ENCODE results near the gene RASL11B.

Gene RASL11B

GRCh38 chr4:52877036-52877435, 14.9 kb downstream of the RASL11B start:
- Histone ChIP-seq H3K9ac (ENCODE audit: low read depth, low read length) (no peak overlapping the region), H3K36me3 (ENCODE audit: insufficient read depth, low read length) (no peaks in the 10 kb centered on the region), H3K4me1 (ENCODE audit: insufficient read depth, low read length) (peaks cover 41% of the 10 kb centered on the region), H3K4me3 (ENCODE audit: low read length) (no peak overlapping the region), H3K9me3 (ENCODE audit: insufficient read depth, low read depth, low read length) (no peaks in the 10 kb centered on the region), H3K27ac (ENCODE audit: low read depth, low read length) (no peak overlapping the region), H3K27me3 (ENCODE audit: insufficient read depth, low read length) (no peaks in the 10 kb centered on the region)
- 90% methylated on average over 2 of the region's 2 CpGs for WGBS

- peaks cover 38% of the 10 kb centered on the region for H3K4me1 ChIP-seq (ENCODE audit: insufficient read depth, low read length)
- 61% methylated on average over 6 of the region's 6 CpGs for WGBS
- H3K4me3 ChIP-seq (ENCODE audit: low read length): no peak overlapping the region
- no peak overlapping the region for H3K9ac ChIP-seq (ENCODE audit: low read depth, low read length)
- H3K27me3 ChIP-seq (ENCODE audit: insufficient read depth, low read length): no peaks in the 10 kb centered on the region
- H3K27ac ChIP-seq (ENCODE audit: low read depth, low read length): no peak overlapping the region
- no peaks in the 10 kb centered on the region for H3K36me3 ChIP-seq (ENCODE audit: insufficient read depth, low read length)
- H3K9me3 ChIP-seq (ENCODE audit: insufficient read depth, low read depth, low read length): no peaks in the 10 kb centered on the region
Measured at GRCh38 chr4:52877694-52878093, 15.6 kb downstream of the RASL11B start.

GRCh38 chr4:52879471-52879870, 17.4 kb downstream of the RASL11B start:
- Histone ChIP-seq H3K27ac (ENCODE audit: low read depth, low read length) (no peak overlapping the region), H3K4me1 (ENCODE audit: insufficient read depth, low read length) (peaks cover 35% of the 10 kb centered on the region), H3K9ac (ENCODE audit: low read depth, low read length) (no peak overlapping the region), H3K4me3 (ENCODE audit: low read length) (no peak overlapping the region), H3K27me3 (ENCODE audit: insufficient read depth, low read length) (no peaks in the 10 kb centered on the region), H3K9me3 (ENCODE audit: insufficient read depth, low read depth, low read length) (no peaks in the 10 kb centered on the region), H3K36me3 (ENCODE audit: insufficient read depth, low read length) (no peaks in the 10 kb centered on the region)
- WGBS: 85% methylated on average over 3 of the region's 3 CpGs

- H3K4me3 ChIP-seq (ENCODE audit: low read length): no peak overlapping the region
- H3K9me3 ChIP-seq (ENCODE audit: insufficient read depth, low read depth, low read length): peaks cover 3% of the 10 kb centered on the region
- peaks cover 28% of the 10 kb centered on the region; the same call in 1 of the 2 replicates for H3K4me1 ChIP-seq (ENCODE audit: insufficient read depth, low read length)
- no peak overlapping the region for H3K9ac ChIP-seq (ENCODE audit: low read depth, low read length)
- 94% methylated on average over 1 of the region's 1 CpG for WGBS
- H3K36me3 ChIP-seq (ENCODE audit: insufficient read depth, low read length): no peaks in the 10 kb centered on the region
- H3K27ac ChIP-seq (ENCODE audit: low read depth, low read length): no peak overlapping the region
- H3K27me3 ChIP-seq (ENCODE audit: insufficient read depth, low read length): no peaks in the 10 kb centered on the region
Measured at GRCh38 chr4:52880994-52881393, 18.9 kb downstream of the RASL11B start.

GRCh38 chr4:52883183-52883621, 21.1 kb downstream of the RASL11B start:
- WGBS: 22% methylated on average over 4 of the region's 4 CpGs
- Histone ChIP-seq H3K27me3 (ENCODE audit: insufficient read depth, low read length) (no peaks in the 10 kb centered on the region), H3K27ac (ENCODE audit: low read depth, low read length) (peak overlapping the region; percentile 78)

GRCh38 chr4:52883707-52884669, 21.9 kb downstream of the RASL11B start:
- no peak overlapping the region for H3K4me3 ChIP-seq (ENCODE audit: low read length)
- no peaks in the 10 kb centered on the region for H3K27me3 ChIP-seq (ENCODE audit: insufficient read depth, low read length)
- H3K9me3 ChIP-seq (ENCODE audit: insufficient read depth, low read depth, low read length): peaks cover 17% of the 10 kb centered on the region
- H3K27ac ChIP-seq (ENCODE audit: low read depth, low read length): peak overlapping the region; percentile 78
- H3K9ac ChIP-seq (ENCODE audit: low read depth, low read length): no peak overlapping the region
- peaks cover 14% of the 10 kb centered on the region; the same call in 1 of the 2 replicates for H3K4me1 ChIP-seq (ENCODE audit: insufficient read depth, low read length)
- 93% methylated on average over 4 of the region's 4 CpGs for WGBS
- H3K36me3 ChIP-seq (ENCODE audit: insufficient read depth, low read length): no peaks in the 10 kb centered on the region

More at GRCh38 chr4:52883183-52883621, 21.1 kb downstream of the RASL11B start:
- Histone ChIP-seq H3K4me3 (ENCODE audit: low read length) (no peak overlapping the region), H3K36me3 (ENCODE audit: insufficient read depth, low read length) (no peaks in the 10 kb centered on the region), H3K9me3 (ENCODE audit: insufficient read depth, low read depth, low read length) (peaks cover 17% of the 10 kb centered on the region), H3K4me1 (ENCODE audit: insufficient read depth, low read length) (peaks cover 19% of the 10 kb centered on the region; the same call in 1 of the 2 replicates), H3K9ac (ENCODE audit: low read depth, low read length) (no peak overlapping the region)

- H3K27ac ChIP-seq (ENCODE audit: low read depth, low read length): no peak overlapping the region
- H3K4me1 ChIP-seq (ENCODE audit: insufficient read depth, low read length): peaks cover 14% of the 10 kb centered on the region; the same call in 1 of the 2 replicates
- H3K9ac ChIP-seq (ENCODE audit: low read depth, low read length): no peak overlapping the region
- H3K4me3 ChIP-seq (ENCODE audit: low read length): no peak overlapping the region
- peaks cover 17% of the 10 kb centered on the region for H3K9me3 ChIP-seq (ENCODE audit: insufficient read depth, low read depth, low read length)
- H3K36me3 ChIP-seq (ENCODE audit: insufficient read depth, low read length): no peaks in the 10 kb centered on the region
- no peaks in the 10 kb centered on the region for H3K27me3 ChIP-seq (ENCODE audit: insufficient read depth, low read length)
- WGBS: 93% methylated on average over 2 of the region's 2 CpGs
Measured at GRCh38 chr4:52884994-52885393, 22.9 kb downstream of the RASL11B start.

- no peaks in the 10 kb centered on the region for H3K27me3 ChIP-seq (ENCODE audit: insufficient read depth, low read length)
- H3K27ac ChIP-seq (ENCODE audit: low read depth, low read length): no peak overlapping the region
- H3K4me3 ChIP-seq (ENCODE audit: low read length): no peak overlapping the region
- WGBS: 94% methylated on average over 2 of the region's 2 CpGs
- H3K36me3 ChIP-seq (ENCODE audit: insufficient read depth, low read length): no peaks in the 10 kb centered on the region
- H3K9ac ChIP-seq (ENCODE audit: low read depth, low read length): no peak overlapping the region
- H3K4me1 ChIP-seq (ENCODE audit: insufficient read depth, low read length): no peaks in the 10 kb centered on the region
- H3K9me3 ChIP-seq (ENCODE audit: insufficient read depth, low read depth, low read length): peaks cover 17% of the 10 kb centered on the region
Measured at GRCh38 chr4:52889354-52889753, 27.2 kb downstream of the RASL11B start.

- Histone ChIP-seq H3K4me1 (ENCODE audit: insufficient read depth, low read length) (no peaks in the 10 kb centered on the region), H3K27ac (ENCODE audit: low read depth, low read length) (no peak overlapping the region), H3K9ac (ENCODE audit: low read depth, low read length) (no peak overlapping the region), H3K9me3 (ENCODE audit: insufficient read depth, low read depth, low read length) (peaks cover 17% of the 10 kb centered on the region), H3K4me3 (ENCODE audit: low read length) (no peak overlapping the region), H3K36me3 (ENCODE audit: insufficient read depth, low read length) (no peaks in the 10 kb centered on the region), H3K27me3 (ENCODE audit: insufficient read depth, low read length) (no peaks in the 10 kb centered on the region)
- 96% methylated on average over 2 of the region's 2 CpGs for WGBS
Measured at GRCh38 chr4:52889778-52890520, 27.8 kb downstream of the RASL11B start.

GRCh38 chr4:52890521-52890791, 28.3 kb downstream of the RASL11B start:
- H3K36me3 ChIP-seq (ENCODE audit: insufficient read depth, low read length): no peaks in the 10 kb centered on the region
- no peaks in the 10 kb centered on the region for H3K27me3 ChIP-seq (ENCODE audit: insufficient read depth, low read length)
- no peaks in the 10 kb centered on the region for H3K4me1 ChIP-seq (ENCODE audit: insufficient read depth, low read length)
- peaks cover 17% of the 10 kb centered on the region for H3K9me3 ChIP-seq (ENCODE audit: insufficient read depth, low read depth, low read length)
- 93% methylated on average over 1 of the region's 1 CpG for WGBS
- no peak overlapping the region for H3K9ac ChIP-seq (ENCODE audit: low read depth, low read length)
- H3K27ac ChIP-seq (ENCODE audit: low read depth, low read length): no peak overlapping the region
- no peak overlapping the region for H3K4me3 ChIP-seq (ENCODE audit: low read length)

- no peaks in the 10 kb centered on the region for H3K27me3 ChIP-seq (ENCODE audit: insufficient read depth, low read length)
- no peak overlapping the region for H3K27ac ChIP-seq (ENCODE audit: low read depth, low read length)
- no peaks in the 10 kb centered on the region for H3K36me3 ChIP-seq (ENCODE audit: insufficient read depth, low read length)
- H3K4me1 ChIP-seq (ENCODE audit: insufficient read depth, low read length): no peaks in the 10 kb centered on the region
- WGBS: 88% methylated on average over 1 of the region's 1 CpG
- peaks cover 6% of the 10 kb centered on the region for H3K9me3 ChIP-seq (ENCODE audit: insufficient read depth, low read depth, low read length)
- H3K9ac ChIP-seq (ENCODE audit: low read depth, low read length): no peak overlapping the region
- no peak overlapping the region for H3K4me3 ChIP-seq (ENCODE audit: low read length)
Measured at GRCh38 chr4:52891743-52892142, 29.6 kb downstream of the RASL11B start.

Measured in HUES64 (cell line).